Islet precursor cell (in vitro differentiated cells): ENCODE measurements around the gene NKPD1.

Experiments
- DNase-seq: peaks from one replicate; pipeline ENCODE4 v3.0.0-alpha.2; 2018

The NKPD1 gene, protein sequence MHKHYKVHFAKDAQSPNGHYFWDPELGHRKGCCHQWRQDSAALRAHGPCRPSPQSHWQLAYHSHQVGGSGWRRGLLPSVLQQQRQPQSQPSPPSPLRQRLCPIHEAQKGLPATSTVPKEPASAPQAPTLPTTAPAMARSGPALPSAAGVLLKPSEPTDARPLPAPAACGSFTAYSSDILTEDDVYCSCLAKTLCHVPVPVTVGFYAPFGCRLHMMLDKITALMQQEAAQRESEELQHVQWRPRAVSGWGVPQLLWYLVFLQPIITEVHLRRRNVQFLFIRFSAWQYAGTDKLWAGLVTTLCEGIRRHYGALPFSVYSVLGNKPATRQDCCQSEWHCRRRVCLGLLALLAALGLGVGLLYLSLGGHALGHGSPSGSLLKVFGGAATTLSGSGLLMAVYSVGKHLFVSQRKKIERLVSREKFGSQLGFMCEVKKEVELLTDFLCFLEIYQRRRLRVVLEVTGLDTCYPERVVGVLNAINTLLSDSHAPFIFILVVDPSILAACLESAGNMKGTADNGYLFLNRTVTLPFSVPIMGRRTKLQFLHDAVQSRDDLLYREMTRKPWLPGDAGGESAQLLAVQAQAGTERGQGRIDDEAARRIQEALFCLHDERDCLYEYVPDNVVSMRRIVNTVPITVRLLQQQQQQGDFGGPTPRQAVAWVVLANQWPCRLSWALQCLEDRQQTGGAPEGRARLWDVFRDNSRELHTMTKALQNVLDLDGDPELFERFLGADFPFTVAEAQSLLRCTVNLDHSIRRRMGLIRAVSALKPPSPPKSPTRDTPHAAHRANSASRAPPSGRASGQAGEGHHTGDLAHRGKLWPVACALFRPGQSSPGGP

DNA sequence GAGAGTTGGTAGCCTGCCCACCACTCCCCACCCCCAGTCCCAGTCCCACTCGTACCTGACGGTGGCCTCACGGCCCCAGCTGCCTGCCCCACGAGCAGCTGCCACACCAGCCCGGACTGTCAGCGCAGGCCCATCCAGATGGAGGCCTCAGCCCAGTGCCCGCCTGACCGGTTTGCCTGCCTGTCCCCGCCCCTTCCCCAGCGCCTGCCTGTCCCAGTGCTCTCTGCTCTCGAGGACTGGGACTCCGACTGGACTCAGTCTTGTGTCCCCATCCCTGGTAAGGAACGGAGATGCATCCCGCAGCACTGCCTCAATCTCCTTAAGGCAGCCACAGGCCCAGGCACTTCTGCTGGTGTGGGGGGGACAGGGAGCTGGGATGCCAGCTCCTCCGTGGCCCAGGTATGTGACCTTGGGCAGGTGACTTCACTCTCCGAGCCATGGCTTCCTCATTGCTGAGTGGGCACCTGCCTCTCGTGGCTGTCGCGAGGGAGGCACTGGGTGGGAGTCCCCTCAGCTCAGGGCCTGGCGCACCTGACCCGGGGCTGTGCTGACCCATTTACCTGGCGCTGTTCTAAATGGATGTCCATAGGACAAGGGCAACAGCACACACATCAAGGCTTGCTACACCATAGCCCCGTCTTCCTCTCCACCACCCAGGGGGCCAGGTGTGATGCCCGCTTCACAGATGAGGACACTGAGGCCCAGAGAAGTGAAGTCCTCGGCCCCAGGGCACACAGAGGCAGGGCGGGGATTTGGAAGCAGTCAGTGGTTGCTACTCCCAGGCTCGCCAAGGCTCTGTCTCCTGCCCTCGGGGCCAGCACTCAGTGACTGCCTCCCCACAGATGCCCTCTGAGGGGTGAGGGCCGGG is at the start of gene NKPD1:
TSS of gene NKPD1 (minus strand) at position 113 of the 868 bp plus-strand sequence. CDS start 832 bp downstream, outside the sequence.
- DNase-seq, result peak; percentile 92

DNA sequence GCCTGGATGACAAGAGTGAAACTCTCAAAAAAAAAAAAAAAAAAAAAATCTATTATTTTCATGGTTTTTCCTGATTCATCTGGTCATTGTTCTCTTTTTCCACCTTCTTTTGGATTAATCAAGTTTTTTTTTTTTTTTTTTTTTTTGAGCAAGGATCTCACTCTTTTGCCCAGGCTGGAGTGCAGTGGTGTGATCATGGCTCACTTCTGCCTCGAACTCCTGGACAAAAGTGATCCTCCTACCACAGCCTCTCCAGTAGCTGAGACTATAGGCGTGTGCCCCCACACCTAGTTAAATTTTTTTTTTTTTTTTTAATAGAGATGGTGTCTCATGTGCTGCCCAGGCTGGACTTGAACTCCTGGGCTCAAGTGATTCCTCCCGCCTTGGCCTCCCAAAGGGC is 45.5 kb upstream of the NKPD1 start:
- no peak for DNase-seq

DNA sequence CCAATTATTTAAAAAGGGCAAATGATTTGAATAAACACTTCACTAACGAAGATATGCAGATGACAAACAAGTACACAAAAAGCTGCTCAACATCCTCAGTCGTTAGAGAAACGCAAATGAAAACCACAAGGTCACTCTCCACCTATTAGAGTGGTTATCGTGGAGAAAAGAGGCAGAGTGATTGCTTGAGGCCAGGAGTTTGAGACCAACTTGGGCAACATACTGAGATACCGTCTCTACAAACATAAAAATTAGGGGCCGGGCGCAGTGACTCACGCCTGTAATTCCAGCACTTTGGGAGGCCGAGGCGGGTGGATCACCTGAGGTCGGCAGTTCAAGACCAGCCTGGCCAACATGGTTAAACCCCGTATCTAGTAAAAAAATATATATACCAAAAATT is 45.0 kb upstream of the NKPD1 start:
- DNase-seq, result no peak

DNA sequence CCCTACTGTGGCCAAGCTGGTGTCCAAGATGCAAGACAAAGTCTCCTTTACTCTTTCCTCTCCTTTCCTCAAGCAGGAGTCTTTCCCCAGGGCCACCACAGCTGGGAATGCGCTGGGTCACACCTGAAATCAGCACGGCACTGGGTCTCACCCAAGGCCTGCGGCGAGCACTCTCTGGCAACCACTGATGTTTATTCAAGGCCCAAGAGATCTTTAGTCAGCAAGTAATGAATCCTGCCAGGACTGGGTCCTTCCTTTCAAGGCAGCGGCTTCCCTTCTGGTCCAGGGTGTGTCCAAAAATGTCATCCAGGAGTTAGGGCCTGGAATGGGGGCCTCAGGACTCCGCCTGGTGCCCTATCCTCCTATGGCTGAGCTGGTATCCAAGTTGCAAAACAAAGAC is 41.9 kb upstream of the NKPD1 start:
- DNase-seq, result no peak

DNA sequence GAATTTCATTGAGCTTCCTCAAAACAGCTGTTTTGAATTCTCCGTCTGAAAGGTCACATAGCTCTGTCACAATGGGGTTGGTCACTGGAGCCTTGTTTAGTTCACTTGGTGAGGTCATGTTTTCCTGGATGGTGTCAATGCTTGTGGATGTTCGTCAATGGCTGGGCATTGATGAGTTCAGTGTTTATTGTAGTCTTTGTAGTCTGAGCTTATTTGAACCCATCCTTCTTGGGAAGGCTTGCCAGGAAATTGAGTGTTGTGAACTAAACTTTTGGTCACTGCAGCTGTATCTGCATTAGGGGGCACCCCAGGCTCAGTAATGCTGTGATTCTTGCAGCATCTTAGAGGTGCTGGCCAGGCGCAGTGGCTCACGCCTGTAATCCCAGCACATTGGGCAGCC is 39.8 kb upstream of the NKPD1 start:
- peak; percentile 68 for DNase-seq

DNA sequence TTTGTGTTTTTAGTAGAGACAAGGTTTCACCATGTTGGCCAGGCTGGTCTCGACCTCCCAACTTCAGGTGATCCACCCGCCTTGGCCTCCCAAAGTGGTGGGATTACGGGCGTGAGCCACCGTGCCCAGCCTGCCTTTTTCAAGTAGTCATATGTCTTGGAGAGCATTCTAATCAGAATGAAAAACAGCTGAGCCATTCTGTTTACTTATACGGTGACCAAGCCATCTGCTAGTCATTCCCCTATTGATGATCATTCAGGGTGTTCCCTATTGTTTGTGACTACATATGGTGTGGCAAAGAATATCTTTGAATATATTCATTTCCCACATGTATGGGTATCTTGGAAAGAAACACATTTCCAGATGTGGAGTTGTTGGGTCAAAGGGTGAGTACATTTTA is 35.0 kb upstream of the NKPD1 start:
- no peak for DNase-seq

DNA sequence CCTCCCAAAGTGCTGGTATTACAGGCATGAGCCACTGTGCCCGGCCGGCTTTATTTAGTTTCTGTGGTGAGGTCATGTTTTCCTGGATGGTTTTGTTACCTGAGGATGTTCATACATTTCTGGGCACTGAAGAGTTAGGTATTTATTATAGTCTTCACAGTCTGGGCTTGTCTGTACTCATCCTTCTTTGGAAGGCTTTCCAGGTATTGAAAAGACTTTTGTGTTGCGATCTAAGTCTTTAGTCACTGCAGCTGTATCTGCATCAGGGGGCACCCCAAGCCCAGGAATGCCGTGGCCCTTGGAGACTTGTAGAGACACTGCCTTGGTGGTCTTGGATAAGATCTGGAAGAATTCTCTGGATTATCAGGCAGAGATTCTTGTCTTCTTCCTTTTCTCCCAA is 30.6 kb upstream of the NKPD1 start:
- no peak for DNase-seq

DNA sequence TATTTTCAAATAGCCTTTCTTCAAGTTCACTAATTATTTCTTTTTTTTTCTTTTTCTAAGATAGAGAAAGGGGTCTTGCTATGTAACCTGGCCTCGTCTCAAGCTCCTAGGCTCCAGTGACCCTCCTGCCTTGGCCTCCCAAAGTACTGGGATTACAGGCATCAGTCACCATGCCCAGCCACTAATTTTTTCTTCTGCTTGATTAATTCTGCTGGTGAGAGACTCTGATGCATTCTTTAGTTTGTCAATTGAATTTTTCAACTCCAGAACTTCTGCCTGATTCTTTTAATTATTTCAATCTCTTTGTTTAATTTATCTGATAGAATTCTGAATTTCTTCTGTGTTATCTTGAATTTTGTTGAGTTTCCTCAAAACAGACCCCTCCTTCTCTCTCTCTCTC is 29.2 kb upstream of the NKPD1 start:
- no peak for DNase-seq

DNA sequence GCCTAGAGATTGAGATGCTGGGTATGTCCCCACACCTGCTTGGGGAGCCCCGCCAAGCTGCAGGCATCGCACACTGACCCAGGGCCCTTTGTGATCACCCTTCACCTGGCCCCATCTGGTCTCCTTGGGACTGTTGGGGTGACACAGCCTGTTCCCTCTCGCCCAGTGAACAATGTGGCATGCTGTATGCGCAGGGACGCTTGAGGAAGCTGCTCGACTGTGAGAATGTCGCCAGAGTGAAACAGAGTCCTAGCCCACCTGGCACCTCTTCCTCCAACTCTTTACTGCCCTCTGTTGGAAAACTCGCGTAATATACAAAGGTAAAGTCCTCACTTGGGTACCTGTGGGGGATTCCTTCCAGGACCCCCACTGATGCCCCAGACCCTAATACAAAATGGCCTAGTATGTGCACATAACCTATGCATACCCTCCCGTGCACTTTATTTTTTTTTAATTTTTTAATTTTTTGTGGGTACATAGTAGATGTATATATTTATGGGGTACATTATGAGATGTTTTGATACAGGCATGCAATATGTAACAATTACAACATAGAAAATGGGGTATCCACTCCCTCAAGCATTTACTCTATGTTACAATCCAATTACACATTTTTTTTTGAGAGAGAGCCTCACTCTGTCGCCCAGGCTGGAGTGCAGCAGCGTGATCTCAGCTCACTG is 26.8 kb upstream of the NKPD1 start:
- no peak for DNase-seq

DNA sequence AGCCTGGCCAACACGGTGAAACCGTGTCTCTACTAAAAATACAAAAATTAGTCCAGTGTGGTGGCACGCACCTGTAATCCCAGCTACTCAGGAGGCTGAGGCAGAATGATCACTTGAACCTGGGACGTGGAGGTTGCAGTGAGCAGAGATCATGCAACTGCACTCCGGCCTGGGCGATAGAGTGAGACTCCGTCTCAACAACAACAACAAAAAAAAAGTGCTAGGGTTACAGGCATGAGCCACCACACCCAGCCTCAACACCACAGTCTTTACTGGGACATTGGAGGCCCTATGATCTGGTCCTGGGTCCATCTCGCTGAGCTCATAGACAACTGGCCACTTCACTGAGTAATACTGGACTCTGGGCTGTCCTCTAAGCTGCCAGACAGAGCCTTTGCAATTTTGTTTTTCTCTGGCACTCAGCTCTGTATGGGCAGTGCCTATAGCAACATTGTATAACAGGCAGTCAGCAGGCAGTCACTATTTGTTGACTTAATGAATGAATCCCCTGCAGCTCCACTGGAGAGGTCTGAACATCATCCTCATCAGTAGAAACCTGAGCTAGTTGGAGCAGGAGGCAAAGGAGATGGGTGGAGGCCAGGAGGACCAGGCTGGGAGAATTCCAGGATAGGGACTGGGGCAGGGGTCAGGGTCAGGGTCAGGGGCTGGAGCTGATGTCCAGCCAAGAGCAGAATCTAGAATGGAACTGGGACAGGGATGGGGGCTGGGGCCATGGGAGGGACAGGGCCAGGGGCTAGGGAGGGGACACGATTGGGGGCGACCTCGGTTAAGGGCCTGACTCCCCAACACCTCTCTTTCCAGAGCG is 25.9 kb upstream of the NKPD1 start:
- DNase-seq, result no peak

DNA sequence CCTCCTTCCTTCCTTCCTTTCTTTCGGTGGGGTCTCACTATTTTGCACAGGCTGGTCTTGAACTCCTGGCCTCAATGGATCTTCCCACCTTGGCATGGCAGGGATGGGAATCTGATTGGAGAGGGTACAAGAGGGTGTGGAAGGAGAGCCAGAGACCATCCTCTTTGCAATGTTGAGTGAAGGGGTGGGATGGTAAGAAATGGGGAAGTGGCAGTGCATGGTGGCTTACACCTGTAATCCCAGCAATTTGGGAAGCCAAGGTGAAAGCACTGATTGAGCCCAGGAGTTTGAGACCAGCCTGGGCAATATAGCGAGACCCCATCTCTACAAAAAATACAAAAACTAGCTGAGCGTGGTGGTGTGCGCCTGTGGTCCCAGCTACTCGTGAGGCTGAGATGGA is 23.3 kb upstream of the NKPD1 start:
- no peak for DNase-seq

DNA sequence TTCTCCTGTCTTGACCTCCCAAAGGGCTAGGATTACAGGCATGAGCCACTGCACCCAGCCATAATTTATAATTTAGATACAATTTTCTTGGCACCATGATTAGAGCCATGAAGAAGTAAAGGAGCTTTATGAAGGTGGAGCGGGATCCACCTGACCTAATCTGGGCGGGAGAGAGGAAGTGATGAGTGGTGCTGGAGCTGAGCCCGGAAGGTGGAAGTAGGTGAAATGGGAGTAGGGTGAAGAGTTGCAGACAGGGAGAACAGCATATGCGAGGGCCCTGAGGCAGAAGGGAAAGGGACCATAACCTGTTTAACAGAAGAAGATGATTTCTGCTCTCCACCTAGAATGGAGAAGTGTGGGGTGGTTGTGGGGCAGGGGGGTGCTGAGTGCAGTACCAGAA is 22.0 kb upstream of the NKPD1 start:
- no peak for DNase-seq

DNA sequence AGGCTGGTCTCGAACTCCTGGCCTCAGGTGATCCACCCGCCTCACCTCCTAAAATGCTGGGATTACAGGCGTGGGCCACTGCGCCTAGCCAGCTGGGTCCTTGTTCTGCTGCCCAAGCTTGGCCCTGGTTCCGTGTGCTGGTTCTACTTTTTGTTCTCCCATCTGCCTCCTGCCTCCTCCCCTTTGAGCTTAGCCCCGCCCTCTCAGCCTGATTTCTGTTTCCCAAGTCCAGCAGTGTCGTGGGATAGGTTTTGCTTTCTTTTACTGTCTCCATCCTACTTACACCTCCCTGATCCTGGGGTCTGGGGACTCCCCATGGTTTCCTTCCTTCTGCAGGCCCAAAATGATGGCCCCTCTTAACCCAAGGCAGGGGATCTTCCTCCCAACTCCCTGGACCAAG is 20.2 kb upstream of the NKPD1 start:
- DNase-seq, result peak; percentile 48

DNA sequence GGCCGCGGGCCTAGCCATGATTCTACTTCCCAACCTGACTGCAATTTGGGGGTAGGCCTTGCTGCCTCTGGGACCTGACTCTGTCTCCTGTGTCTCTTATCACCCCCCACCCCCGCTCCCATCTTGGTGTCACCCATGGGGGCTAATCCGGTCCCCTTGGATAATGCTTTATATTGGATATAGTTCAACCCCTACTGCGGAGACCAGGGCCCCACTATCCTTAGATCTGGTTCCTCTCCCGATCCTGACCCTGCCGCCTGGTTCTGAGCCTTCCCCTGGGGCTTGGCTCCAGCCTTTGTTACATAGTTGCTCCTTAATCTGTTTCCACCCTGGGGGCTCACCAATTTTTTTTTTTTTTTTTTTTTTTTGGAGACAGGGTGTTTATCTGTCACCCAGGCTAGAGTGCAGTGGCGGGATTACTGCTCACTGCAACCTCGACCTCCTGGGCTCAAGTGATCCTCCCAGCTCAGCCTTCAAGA is 19.1 kb upstream of the NKPD1 start:
- DNase-seq, result no peak

DNA sequence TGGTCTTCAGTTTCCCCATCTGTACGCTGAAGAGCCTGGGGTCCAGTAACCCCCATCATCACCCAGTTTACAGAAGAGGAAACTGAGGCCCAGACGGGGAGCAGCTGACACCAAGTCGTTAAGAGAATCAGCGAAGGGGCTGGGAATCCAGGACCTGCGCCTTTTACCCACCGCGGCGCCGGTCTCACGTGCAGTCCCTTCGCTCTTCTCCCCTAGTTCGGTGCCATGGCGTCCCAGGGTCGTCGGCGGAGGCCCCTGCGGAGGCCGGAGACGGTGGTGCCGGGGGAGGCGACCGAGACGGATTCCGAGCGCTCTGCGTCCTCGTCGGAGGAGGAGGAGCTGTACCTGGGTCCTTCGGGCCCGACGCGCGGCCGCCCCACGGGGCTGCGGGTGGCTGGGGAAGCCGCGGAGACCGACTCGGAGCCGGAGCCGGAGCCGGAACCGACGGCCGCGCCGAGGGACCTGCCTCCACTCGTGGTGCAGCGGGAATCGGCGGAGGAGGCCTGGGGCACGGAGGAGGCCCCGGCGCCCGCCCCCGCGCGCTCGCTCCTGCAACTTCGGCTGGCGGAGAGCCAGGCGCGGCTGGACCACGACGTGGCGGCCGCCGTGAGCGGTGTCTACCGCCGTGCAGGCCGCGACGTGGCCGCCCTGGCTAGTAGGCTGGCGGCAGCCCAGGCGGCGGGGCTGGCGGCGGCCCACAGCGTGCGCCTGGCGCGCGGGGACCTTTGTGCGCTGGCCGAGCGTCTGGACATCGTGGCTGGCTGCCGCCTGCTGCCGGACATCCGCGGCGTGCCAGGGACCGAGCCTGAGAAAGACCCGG is 18.5 kb upstream of the NKPD1 start:
- DNase-seq, result peak; percentile 68

DNA sequence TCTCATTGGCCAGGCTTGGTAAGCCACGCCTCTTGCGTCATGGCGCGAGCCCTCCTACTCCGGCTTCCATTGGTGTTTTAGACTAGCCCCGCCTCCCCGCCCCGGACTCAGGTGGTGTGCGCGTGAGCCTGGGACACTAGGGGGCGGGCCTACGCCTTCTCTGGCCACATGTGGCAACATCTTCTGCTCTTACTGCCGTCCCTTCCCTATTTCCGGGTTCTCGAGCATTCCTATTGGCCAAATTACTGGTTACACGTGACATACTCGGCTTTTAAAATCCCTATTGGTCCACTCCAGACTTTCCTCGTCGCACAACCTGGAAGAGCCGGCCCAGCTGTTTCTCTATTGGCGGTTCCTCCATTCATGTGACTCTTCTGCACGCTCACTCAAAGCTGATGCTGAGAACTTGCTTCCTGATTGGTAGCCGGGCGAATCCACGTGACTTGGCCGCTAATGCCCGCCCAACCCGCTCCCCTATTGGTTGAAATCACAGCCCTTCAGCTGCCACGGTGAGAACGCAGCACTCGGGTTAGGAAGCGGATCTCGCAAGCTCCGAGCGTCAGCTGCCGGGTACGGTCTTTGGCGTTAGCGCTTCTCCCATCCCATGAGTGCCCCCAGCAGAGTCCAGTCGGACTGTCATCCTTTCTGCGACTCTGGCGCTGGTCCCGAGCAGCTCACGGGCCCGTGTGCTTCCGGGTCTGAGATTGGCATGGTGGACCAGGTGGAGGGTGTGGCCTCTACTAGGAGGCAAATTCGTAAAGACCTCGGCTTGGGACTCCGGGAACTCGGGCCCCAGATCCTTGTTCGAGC is 17.7 kb upstream of the NKPD1 start, which contains the start of gene BLOC1S3:
TSS of gene BLOC1S3 (plus strand) at position 523 of the 810 bp plus-strand sequence. CDS start 513 bp downstream, outside the sequence.
- peak; percentile 100 for DNase-seq

DNA sequence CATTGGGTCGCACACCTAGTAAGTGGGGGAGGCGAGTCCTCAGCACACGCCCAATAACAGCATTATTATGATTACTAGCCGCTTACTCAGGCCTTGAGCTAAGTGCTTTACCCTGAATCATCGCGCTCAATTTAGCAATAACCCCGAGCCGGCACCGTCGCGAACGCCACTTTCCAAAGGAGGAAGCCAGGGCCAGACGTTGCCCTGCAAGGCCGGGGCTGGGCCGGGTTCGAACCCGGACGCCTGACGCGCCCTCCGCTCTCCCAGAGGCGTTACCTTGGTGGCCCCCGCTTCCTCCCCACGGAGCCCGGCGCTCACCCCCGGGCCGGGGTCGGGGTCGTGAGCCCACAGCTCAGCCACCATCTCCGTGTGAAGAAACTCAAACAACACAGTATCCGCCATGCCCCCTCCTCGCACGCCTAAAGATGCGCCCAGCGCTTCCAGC is 17.1 kb upstream of the NKPD1 start, which contains the start of gene TRAPPC6A:
TSS of gene TRAPPC6A (minus strand) at position 421 of the 445 bp plus-strand sequence. CDS start at position 402, 19 bp downstream.
- DNase-seq, result no peak

DNA sequence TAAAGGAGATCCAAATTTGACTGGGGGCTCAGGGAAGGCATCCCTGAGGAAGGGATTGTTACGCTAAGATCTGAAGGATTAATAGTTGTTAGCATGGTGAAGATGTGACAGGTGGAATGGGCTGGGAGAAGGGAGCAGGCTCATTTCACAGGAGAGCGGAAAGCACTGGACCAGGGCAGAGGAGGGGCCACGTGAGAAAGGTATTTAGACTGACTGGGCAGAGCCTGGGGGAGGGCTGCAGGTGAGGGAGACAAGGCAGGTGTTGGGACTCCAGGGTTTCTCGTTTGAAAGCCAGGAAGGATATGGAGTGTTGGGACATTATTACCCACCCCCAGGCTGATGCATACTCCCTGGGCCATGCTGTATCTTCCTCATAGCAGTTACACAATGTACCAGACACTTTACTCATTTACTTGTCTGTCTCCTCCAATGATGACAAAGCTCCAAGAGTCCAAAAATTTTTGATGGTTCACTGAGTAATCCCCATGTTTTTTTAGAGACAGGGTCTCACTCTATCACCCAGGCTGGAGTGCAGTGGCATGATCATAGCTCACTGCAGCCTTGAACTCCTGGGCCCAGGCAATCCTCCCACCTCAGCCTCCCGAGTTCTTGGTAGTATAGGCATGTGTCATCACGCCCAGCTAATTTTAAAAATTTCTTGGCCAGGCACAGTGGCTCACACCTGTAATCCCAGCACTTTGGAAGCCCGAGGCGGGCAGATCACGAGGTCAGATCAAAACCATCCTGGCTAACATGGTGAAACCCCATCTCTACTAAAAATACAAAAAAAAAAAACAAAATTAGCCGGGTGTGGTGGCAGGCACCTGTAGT is 14.9 kb upstream of the NKPD1 start:
- peak; percentile 46 for DNase-seq
